ENCODE data around the gene NEURL1B.
"Not testable (repeated sequence)": the region's sequence is repeated elsewhere in the genome, so short reads cannot be mapped to it uniquely, and the experiment has no call there.

DNA sequence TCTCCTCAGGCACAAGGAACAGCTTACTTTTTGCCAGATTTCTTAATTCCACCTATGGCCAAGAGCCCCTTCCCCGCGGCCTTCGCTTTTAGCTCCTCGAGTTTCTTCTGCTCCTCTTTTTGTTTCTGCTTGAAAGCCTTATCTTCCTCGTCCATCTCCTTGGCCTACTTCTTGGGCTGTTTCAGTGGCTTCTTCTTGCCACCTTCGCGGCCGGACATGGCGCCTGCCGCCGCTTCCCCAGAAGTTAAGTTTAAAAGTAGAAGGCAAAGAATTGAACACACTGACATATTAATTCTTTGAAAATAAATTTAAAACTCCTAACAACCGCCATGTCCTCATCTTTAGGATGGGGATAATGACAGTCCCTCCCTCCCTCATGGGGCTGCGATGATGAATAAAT is 15.4 kb downstream of the NEURL1B start:
- TF ChIP-seq, protein P1, sequence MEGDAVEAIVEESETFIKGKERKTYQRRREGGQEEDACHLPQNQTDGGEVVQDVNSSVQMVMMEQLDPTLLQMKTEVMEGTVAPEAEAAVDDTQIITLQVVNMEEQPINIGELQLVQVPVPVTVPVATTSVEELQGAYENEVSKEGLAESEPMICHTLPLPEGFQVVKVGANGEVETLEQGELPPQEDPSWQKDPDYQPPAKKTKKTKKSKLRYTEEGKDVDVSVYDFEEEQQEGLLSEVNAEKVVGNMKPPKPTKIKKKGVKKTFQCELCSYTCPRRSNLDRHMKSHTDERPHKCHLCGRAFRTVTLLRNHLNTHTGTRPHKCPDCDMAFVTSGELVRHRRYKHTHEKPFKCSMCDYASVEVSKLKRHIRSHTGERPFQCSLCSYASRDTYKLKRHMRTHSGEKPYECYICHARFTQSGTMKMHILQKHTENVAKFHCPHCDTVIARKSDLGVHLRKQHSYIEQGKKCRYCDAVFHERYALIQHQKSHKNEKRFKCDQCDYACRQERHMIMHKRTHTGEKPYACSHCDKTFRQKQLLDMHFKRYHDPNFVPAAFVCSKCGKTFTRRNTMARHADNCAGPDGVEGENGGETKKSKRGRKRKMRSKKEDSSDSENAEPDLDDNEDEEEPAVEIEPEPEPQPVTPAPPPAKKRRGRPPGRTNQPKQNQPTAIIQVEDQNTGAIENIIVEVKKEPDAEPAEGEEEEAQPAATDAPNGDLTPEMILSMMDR (IDR thresholded peaks at IDR 0.05; ENCODE audit: low read depth, low read length, missing input control), result not testable (repeated sequence)
- not testable (repeated sequence) for TF ChIP-seq JUND (IDR thresholded peaks at IDR 0.05)
